Spleen (tissue), 7 donors: Measurements from ENCODE around the gene TERB2.
"Not testable (repeated sequence)": the region's sequence is repeated elsewhere in the genome, so short reads cannot be mapped to it uniquely, and the experiment has no call there.

ENCODE experiments used
- CTCF ChIP-seq, 11 experiments: fragments of 200-600 bp in 7 of 11; fragments of 450-650 bp in 4 of 11; sonication (generic) in 4 of 11; IDR thresholded peaks in 8 of 11; conservative IDR thresholded peaks in 3 of 11; 1 replicate in 7 of 11; 2 replicates in 4 of 11; pipeline versions ENCODE4 v1.4.0 to v1.8.0; 2016 to 2021; ENCODE audit warnings: antibody characterized with exemption in 11 of 11, inconsistent platforms in 4 of 11, mild to moderate bottlenecking in 1 of 11
- POLR2A ChIP-seq, 3 donors: fragments of 450-650 bp; IDR thresholded peaks; one replicate each; pipeline ENCODE4 v1.5.1; 2017; ENCODE audit warnings: antibody characterized with exemption in 3 of 3, mild to moderate bottlenecking in 1 of 3
- donor health status: DM: no; HTN: no; CAD: no; lungs with moderate emphysema.
- donor health status: DM: no; HTN: no; CAD: no.
- donor health status: DM: no; HTN: no; CAD: no.

GRCh38 chr15:44976183-44976582 is 19.7 kb downstream of the TERB2 start:
- TF ChIP-seq POLR2A (IDR thresholded peaks at IDR 0.05); CTCF (IDR thresholded peaks at IDR 0.05 in 8 of 11, conservative IDR thresholded peaks at IDR 0.05 in 3 of 11): not testable (repeated sequence)
